Measurements from ENCODE around the gene MOSMO.

Gene MOSMO

DNA sequence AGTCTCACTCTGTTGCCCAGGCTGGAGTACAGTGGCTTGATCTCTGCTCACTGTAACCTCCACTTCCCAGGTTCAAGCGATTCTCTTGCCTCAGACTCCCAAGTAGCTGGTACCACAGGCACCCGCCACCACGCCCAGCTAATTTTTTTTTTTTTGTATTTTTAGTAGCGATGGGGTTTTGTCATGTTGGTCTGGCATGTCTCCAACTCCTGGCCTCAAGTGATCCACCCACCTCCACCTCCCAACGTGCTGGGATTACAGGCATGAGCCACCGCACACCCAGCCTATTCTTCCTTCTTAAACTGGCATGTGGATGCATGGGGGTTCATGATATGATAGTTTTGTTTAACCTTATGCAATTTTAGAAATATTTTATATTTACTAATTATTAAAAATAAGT lies 45.1 kb downstream of the MOSMO start:
- DNase-seq, result no peak

DNA sequence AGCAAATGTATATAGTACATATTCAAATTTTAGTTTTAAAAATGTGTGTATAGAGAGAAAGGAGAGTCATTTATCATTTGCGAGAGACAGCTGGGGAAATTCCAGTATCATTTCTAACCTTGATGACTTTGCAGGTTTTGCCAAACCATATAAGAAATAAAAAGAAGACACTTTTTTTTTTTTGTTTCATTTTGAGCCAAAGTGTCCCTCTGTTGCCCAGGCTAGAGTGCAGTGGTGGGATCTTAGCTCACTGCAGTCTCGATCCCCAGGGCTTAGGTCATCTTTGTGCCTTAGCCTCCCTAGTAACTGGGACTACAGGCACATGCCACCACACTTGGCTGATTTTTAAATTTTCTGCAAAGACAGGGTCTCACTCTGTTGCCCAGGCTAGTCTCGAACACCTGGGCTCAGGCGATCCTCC lies 46.0 kb downstream of the MOSMO start:
- no peak for DNase-seq

DNA sequence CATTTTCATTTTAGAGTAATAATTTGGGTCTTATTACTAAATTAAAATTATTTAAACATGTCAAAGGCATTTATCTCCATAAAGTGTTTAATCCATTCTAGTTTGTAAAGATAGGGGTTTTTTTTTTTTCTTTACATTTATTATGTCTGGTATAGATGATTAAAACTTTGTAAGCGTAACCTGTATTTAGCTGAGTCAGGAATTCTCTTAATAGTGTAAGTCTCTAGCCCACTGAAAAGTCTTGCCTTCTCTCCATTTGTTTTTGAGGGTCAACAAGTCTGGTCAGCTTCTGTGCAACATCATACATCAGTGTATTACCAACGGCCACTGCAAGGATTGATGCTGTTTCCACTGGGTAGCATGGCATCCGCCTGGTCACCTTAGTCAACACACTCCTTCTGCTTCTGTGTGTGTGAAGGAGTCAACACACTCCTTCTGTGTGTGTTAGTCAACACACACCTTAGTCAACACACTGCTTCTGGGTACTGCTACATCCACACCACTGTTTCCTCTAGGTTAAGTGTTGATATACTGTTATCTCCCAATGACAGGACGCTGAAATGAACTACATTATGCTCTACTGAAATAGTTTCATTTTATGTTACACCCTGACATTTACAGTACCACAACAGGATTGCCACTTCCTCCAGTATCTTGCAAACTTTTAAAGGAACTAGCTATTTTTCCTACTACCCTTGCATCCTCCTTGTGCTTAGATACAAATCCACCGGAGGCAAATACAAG lies 47.1 kb downstream of the MOSMO start:
- no peak for DNase-seq

DNA sequence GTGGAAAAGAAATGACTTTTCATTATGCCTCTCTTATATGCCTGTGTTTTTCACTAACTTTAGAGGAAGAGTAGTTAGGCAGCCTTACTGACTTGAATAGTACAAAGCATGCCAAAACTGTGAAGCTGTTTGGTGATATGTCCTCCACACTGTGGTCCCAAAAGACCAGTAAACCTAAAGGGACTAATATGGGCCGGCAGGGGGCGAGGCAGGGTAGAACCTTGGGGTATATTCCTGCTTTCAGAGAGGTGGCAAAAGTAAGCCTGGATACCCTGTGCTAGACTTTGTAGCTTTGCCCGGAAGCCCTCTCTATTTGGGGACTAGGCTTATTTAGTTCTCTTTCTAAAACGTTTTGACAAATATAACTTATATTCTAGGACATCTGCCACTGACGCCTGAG lies 48.0 kb downstream of the MOSMO start:
- DNase-seq, result no peak

DNA sequence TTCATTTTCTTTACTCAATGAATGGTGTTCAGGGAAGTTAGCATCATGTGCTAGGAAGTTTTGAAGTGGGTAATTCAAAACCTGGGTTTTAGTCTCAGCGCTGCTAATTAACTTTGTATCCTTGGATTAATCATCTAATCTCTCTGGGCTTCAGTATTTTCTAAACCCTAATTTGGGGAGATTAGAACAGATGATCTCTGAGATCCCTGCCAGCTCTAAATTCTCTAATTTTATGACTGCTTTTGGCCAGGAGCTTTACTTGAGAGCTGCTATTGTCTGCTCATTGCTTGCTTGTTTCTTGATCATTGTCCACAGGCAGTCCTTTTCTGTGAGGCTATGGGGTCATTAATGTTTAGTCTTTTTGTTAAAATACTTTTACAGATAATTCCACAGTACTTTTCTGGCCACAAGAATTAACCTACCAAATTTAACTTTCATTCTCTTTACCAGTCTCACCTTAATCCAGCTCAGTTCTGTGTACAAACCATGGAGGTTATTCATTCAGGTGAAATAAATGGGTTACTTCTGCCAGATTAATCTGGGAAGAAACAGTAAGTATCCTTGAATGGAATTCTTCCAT lies 56.1 kb downstream of the MOSMO start:
- no peak for DNase-seq

DNA sequence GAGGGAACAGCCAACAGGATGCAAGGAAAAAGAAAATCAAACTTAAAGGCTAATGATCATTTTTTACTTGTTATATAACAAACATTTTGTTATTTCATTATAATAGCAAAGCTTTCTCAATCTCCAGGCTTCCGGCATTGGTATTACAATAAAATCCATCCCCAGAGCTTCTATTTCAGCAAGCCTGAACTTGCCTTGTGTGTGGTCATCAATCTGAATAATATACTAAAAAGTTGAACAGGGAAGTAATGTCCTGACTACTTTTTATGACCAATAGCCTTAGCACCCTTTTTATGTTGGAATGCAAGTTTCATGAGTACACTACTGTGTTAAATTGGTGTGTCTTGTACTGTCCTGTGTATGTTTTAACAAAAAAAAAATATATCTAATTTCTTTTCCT lies 57.3 kb downstream of the MOSMO start:
- DNase-seq, result no peak

DNA sequence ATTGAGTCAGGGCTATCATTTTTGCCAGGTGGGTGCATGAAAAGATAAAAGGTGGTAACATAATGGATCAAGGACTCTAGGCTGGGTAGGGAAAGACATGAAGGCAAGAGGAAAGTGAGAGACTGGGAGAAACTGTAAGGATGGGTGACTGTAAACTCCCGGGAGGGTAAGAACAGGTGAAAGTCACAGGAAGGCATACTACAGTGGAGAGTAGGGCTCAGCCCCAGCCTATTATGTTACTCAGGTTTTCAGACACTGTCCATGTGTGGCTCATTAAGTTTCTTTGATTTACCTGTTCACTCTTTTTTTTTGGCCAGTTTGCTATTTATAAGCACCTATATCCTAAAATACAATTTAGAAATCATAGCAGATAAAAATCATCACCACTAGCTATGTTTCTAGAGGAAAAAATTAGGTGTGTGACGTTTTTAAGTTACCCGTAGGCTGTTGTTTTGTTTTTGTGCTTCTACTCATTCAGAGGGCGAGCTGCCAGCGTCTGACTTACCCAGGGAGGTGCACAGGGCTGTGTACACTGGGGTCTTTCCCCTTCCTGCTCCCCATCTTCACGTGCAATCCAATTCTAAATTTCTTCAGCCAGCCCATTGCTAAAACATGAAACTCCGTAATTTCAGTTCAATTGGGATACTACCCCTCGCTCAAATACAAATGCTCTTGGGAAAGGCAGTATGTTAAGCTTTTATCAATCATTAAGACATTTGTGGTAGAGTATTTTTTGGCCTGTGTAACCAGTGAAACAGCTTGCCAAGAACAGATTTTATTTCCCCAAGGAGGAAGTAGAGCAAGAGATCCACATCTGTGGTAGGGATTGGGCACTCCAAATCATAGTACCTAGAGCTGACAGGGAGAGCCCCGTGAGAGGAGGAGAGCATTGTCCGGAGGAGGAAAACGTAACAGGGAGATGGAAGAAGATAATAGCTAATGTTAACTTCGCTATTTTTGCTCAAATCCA lies 62.7 kb downstream of the MOSMO start:
- no peak for DNase-seq

DNA sequence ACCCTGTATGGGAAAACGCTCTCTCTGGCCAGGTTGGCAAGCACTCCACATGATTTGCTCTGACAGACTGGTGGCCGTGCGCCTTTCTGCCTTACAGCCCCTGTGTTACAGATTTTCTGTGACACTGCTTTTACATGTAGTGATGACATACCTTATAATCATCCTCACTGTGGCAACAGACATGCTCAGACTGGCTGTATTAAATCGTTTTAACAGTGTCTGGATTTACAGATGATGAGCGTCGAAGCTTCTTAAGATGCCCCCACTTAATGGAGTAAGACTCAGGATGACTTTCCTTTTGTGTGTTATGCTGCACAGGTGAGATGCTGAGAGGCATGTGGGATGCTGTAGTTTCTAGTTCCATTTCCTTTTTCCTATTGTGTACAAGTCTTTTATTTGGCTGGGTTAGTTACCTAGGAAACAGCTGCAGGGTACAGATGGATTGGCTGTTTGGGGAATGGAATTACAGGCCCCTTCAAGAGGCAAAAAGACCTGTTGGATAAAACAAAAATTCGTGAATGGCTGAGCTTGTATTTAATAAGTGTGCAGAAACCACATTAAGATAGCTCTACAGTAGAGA lies 63.5 kb downstream of the MOSMO start:
- DNase-seq, result no peak

DNA sequence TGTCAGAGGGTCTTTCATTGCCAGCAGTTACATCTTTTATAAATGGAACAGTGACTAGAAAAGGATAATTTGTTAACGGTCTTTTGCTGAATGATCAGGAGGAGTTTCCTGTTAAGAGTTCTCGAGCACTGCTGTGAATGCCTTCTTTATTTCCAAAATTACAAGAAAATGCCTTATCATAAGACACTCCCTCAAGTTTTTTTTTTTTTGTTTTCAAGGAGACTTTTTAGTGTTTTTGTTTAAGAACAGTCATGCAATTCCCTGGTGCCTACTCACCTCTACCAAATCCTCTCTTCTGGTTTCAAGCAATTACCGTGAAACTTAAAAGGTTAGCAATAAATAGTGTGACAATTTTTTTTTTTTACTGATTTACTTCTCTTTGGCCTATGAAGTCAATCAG lies 65.4 kb downstream of the MOSMO start:
- DNase-seq, result no peak

DNA sequence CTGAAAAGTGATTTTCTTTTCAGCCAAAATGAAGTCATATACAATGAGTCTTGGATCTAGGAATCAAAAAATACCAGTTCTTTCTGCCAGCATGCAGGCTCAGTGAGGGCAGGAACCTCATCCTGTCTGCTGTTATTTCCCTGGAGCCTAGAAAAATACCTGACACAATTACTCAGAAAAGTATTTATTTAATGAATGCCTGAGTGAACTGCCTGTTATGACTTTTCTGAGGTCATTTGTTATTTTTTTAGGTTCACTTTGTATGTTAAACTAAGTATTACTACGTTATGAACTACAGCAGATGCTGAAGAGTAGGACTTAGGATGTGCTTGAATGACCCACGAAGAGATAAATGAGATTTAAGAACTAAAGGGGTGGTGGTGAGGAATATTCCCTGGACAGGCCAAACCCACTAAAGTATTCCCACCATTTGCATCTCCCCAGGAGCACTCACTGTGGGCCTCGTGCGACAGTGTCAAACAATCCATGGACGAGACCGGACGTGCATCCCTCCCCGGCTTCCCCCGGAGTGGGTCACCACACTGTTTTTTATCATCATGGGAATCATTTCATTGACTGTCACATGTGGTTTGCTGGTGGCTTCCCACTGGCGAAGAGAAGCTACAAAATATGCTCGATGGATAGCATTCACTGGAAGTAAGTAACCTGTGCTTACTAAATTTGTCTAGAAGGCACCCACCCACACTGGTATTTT lies 67.3 kb downstream of the MOSMO start:
- DNase-seq, result no peak

DNA sequence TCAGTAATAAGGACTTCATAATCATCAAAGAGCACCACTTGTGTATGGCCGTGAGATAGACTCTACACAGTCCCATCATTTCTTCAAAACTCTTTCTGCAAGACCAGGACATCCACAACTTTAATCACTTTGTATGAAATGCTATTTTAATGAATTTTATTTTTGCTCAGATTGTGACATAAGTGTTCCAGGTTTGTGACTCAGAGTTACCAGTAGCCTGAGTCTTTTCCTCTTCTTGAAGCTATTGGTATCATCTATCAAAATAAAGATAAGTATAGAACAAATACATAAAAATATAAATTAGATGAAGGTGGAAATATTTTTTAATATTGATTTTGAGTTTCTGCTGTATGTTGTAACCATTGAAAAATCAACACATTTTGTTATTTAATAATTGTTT lies 67.9 kb downstream of the MOSMO start:
- DNase-seq, result no peak

DNA sequence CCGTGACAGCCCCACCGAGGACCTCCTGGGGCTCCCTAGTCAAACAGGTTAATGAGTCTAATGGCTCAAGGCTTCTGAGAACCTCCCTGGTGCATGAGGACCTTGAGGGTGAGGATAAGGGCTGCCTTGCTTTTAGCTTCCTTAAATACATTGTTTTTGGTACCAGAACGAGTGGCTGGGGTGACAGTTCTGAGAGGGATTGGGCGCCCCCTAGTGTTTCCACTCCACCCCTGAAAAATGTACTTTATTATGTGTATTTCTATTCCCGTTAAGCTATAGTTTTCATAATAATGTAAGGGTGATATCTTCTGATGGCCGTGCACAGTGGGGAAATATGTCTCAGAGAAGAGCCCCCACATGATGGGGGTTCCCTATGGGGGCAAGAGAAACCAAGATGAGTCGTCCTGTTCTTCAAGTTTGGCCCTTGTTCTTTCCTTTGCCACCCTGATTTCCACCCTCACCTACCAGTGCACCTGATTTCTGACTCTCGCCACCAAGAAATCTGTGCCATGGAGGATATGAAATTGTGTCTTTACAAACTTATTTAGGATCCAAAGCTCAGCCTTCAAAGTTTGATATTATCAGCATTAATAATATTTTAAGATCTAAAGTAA lies 69.9 kb downstream of the MOSMO start:
- no peak for DNase-seq

DNA sequence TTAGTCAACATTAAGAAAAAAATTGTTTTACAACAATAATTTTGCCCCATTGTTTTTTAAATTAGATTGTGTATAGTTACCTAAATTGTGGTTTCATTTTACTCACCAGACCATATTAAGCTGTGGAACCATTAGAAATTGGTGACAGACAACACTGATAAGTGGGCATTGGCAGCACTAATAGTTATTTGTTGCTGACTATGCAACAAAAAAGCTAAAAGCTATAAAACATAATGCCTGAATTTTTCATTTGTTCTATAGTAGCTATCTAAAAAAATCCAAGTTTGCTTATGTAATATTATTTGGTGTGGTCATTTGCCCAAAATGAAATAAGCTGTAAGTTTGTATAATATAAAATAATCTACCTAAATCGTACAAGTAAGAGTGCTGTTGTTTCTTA lies 70.7 kb downstream of the MOSMO start:
- no peak for DNase-seq

DNA sequence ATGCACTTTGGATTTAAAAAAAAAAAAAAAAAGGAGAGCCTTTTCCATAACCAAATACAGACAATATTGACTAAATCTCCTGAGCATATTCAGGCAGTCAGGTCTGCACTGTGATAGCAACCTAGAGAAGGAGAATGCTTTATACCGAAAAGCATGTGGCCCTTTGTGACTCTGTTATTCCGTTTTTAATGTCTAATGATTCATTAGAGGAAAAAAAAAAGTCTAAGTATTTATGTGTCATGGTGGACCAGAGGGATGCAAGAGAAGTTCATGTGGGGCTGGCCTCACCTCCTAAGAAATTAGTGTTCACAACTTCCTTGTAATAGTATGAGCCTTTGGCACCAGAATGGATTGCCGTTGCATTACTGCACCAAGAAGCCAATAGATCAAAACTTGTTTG lies 73.1 kb downstream of the MOSMO start:
- DNase-seq, result no peak

DNA sequence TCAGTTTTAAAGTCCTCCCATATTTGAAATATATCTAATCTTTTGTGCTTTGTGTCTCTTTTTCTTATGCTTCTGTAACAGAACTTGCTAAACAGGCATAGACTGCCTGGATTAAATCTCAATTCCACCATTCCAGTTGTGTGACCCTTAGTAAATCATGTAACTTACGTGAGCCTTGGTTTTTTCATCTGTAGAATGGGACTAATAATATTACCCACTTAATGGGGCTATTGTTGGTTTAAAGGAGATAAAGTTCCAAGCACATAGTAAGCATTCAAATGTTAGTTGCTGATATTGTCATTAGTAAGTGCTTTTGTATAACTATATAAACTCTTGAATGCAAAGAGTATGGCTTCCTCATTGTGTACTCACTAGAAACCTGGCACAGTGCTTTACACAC lies 78.5 kb downstream of the MOSMO start:
- DNase-seq, result no peak

DNA sequence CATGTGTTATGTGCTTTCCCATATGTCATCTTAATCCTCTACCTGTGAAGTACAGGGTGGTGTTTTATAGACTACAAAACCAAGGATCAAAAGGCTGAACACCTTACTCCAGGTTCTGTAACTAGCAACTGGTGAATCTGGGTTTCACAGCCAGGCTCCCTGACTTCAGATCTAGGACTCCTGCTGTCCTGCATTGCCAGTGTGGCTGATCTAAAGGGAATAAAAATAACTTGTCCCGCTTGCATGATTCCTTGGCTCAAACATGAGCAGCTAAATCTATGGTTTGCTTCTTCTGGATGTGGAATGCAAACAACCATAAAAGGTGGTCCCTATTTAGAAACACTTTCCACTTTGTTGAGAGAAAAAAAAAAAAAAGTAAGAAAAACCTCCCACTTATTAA lies 80.7 kb downstream of the MOSMO start:
- DNase-seq, result no peak

DNA sequence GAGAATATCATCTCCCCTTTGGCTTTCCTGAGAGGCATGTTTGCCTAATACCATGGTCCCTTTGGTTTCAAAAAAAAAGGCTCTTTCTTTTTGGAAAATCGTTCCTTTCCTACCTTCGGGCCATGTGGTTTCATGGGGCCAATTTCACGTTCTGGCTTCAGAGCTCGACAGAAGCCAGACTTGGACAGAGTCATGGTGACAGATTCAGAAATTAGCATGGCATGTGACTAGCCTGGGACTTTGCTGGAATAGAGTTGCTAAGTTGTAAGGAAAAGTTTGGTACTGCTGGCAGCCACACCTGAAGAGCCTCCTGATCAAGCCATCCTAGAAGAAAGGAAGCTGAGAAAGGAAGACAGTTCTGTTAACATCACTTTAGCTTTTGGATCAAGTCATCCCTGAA lies 82.0 kb downstream of the MOSMO start:
- DNase-seq, result no peak

DNA sequence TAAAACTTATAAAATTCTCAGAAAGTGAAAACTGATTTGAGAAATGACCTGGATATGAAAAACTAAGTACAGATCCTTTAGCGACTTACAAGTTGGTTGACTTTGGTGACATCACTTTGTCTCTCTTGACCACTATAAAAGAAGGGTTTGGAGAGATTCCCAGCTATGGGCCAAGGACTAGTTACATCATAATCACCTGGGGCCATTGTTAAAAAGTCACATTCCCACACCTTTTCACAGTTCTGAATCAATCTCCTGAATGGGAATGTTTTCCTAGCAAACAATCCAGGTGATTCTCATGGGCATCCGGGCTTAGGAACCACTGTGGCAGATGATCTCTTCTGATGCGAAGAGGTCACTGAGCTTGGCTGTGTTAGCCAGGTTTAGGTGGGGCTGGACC lies 83.8 kb downstream of the MOSMO start:
- no peak for DNase-seq

DNA sequence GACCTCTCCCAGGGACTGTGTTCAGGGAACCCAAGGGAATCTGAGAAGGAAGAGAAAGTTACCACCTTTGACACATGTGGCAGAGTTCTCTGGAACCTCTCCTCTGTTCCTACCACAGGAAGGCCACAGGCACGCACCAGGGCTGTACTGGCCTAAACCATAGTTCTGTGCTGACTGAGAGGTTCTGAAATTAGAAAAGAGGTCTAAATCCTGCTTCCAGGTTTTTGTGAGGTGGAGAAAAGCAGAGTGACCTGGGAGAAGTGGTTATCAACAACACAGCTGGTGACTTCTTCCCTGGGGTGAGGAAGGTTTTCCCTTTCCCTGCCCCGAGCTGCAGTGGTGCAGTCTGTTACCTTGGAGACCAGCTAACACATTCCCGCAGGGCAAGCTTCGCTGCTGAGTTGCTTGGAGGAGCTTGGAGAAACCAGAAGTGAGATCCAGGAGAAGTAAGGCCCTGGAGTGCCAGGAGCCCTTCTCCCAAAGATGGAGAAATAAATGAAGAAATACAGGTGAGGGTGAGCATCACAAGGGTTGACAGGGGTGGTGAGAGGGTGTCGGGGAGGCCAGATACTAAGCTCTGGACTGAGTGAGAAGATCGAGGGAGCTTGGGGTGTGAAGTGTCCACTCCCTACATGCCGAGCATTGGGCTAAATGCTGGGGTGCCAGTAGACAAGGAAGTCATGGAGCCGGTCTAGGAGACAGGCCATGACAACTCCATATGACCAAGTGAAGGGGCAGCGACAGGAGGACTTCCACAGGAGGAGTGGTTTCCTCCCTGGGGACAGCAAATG lies 84.4 kb downstream of the MOSMO start, which contains the start of gene VWA3A:
TSS of gene VWA3A (plus strand) at position 399 of the 791 bp plus-strand sequence. CDS start at position 496, 97 bp downstream.
- DNase-seq, result no peak

DNA sequence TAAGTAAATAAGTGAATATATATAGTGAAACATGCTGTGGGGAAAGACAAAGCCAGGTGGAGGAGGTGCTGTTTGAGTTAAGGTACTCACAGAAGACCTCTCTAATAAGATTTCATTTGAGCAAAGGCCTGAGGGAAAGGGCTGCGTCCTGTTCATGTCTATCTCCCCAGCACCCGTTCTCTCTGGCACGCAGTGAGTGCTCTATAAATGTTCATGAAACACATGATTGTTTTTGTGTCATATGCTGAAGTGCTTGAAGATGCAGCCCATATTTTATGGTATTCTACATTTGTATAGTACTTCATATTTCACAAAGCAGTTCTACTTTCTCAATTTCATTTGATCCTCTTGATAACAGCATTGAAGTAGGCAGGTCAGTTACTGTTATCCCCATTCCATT lies 85.4 kb downstream of the MOSMO start:
- DNase-seq, result no peak

DNA sequence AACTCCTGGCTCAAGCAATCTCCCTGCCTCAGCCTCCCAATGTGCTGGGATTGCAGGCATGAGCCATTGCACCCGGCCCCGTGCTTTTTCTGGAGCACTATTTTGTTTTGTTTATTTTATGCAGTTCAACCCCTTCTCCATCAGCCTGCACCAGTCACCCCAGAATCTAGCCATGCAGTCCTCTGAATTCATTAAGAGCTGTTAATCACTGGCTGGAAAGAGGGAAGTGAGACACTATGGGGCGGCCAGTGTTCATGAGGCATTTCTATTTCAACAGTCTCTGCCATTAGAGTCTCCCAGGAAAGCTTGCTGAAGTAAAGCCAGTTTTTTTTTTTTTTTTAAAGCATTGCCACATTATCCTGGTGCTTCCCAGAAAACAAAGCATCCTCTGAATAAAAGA lies 86.1 kb downstream of the MOSMO start:
- no peak for DNase-seq
